C1 segment of cervical spinal cord (tissue), 14 donors: ENCODE results near the gene MAGI1.

ENCODE experiments used
- DNase-seq, 14 donors: peaks; one replicate each; lab custom pipeline; 2025; lab: John Stamatoyannopoulos, UW

The MAGI1 gene

GRCh38 chr3:65671004-65671403, 367.7 kb downstream of the MAGI1 start:
- DNase-seq, result no peak

GRCh38 chr3:65669163-65669875, 369.4 kb downstream of the MAGI1 start:
- no peak for DNase-seq

- no peak for DNase-seq
Observed at GRCh38 chr3:65667963-65668362, 370.8 kb downstream of the MAGI1 start.

GRCh38 chr3:65666448-65667091, 372.1 kb downstream of the MAGI1 start:
- DNase-seq, result no peak

- no peak for DNase-seq
Observed at GRCh38 chr3:65665915-65666314, 372.8 kb downstream of the MAGI1 start.

GRCh38 chr3:65664931-65665330, 373.8 kb downstream of the MAGI1 start:
- DNase-seq, result no peak

- DNase-seq, result no peak
Observed at GRCh38 chr3:65664446-65664845, 374.3 kb downstream of the MAGI1 start.

GRCh38 chr3:65662095-65662494, 376.6 kb downstream of the MAGI1 start:
- DNase-seq, result no peak

GRCh38 chr3:65660000-65660598, 378.6 kb downstream of the MAGI1 start:
- no peak for DNase-seq

- no peak for DNase-seq
Observed at GRCh38 chr3:65659396-65659795, 379.3 kb downstream of the MAGI1 start.

- no peak for DNase-seq
Observed at GRCh38 chr3:65658401-65658800, 380.3 kb downstream of the MAGI1 start.

GRCh38 chr3:65655061-65655460, 383.7 kb downstream of the MAGI1 start:
- DNase-seq, result no peak

GRCh38 chr3:65653731-65654130, 385.0 kb downstream of the MAGI1 start:
- DNase-seq, result no peak

- DNase-seq, result no peak
Observed at GRCh38 chr3:65650247-65650646, 388.5 kb downstream of the MAGI1 start.

- no peak for DNase-seq
Observed at GRCh38 chr3:65647369-65647768, 391.3 kb downstream of the MAGI1 start.

- peak in 1 of 14 donors; percentile 55 for DNase-seq
Observed at GRCh38 chr3:65642883-65643282, 395.8 kb downstream of the MAGI1 start.

- no peak for DNase-seq
Observed at GRCh38 chr3:65641777-65642176, 396.9 kb downstream of the MAGI1 start.

- DNase-seq, result no peak
Observed at GRCh38 chr3:65641045-65641444, 397.7 kb downstream of the MAGI1 start.

- DNase-seq, result no peak
Observed at GRCh38 chr3:65639444-65639843, 399.3 kb downstream of the MAGI1 start.

GRCh38 chr3:65638301-65638700, 400.4 kb downstream of the MAGI1 start:
- DNase-seq, result no peak

- no peak for DNase-seq
Observed at GRCh38 chr3:65636326-65636725, 402.4 kb downstream of the MAGI1 start.

GRCh38 chr3:65635657-65636056, 403.1 kb downstream of the MAGI1 start:
- DNase-seq, result no peak

GRCh38 chr3:65633018-65633638, 405.6 kb downstream of the MAGI1 start:
- no peak for DNase-seq
